GM20431 (cell line): ENCODE measurements around the gene ZBTB7C.

Source experiments
- in situ Hi-C: fragments of 300-500 bp; cut with MseI, MboI; formaldehyde crosslinking; loops from one replicate; pipeline ENCODE4 v1.15.0; 2020; ENCODE audit warnings: low sequenced_read_pairs; ENCODE audit not compliant: unreplicated experiment

The ZBTB7C gene

DNA sequence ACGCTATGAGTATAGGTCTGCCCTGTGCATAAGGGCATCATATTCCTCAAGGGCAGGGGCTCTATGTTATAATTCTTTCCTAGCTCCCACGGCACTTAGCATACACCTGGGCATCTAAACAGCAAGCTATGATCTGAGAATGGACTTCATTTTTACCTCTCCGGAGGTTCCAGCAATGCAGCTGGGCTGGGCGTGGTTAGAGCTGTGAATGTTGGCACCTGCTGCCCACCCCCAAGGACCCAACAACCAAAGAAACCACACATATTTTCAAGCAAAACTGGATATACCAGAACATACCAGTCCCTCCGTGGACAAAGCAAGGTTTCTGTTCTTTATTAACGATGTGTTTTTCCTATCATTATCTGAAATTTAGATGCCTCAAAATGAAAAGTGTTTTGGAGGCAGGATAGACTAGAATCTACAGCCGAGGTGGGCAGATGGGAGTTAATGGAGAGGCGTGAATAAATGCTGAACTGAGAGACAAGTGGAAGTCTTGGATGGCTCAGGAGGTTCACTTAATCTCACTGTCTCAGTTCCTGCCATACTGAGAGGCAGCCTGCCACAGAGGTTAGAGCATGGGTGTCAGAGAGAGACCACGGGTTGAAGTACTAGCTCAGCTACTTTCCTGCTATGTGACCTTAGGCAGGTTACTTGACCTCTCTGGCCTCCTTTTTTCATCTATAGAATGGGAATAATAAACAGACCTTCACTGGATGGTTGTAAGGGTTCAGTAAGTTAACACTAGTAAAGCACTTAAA lies 292.1 kb downstream of the ZBTB7C start:
- in situ Hi-C loops, result no loop called here

DNA sequence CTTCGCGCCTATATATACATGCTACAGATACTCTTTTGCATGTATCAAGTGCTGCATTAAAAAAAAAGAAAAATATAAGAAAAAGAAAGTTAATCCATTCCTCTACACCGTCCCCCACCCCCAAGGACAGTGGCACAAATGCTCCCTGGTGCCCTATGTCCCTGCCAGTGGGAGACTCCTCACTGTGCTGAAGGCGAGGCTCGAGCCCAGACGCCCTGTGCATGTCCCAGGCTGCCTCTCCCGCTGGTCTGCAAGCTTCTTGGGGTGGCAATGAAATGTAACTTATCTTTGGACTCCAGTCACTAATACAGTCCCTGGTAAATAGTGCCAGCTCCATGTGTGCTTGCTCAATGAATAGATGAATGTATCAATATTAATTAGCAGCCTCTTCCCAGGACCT lies 293.2 kb downstream of the ZBTB7C start:
- in situ Hi-C loops, result no loop called here

DNA sequence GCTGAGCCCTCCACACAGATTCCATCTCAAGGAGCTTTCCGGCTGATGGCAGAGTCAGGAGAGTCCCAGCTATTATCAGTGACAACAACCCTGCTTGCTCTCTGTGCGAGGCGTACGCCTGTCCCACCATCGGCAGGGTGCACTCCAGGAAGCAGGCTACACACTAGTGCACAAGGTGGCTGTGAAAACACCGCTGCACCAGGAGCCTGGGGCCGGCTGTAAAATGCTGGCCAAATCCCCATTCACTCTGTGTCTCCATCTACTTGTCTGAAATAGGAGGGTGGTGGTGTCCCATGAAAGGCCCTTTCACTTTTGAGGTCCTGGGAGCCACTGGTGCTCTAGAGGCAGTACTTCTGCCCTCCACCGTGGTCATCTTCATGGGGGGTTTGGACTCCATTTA lies 295.5 kb downstream of the ZBTB7C start:
- in situ Hi-C loops, result no loop called here

- in situ Hi-C loops, result no loop called here
Measured at GRCh38 chr18:48111587-48111986, 297.6 kb downstream of the ZBTB7C start.

DNA sequence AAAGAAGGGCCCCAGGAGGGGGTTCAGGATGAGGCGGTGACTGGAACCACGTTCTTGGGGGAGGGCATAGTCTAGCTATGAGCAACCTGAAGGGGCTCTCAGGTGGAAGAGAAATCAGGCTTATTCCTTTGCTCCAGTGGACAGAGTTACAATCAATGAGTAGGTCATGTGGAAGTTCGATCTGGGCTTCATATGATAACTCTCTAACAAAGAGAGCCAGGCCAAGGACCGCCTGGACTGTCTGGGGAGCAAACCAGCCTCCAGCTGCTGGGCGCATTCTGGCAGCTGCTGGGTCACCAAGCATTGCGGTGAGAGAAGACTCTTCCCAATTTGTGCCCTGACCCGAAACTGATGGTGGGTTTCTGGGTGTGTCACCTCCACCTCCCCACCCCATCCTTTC lies 298.4 kb downstream of the ZBTB7C start:
- in situ Hi-C loops, result no loop called here

DNA sequence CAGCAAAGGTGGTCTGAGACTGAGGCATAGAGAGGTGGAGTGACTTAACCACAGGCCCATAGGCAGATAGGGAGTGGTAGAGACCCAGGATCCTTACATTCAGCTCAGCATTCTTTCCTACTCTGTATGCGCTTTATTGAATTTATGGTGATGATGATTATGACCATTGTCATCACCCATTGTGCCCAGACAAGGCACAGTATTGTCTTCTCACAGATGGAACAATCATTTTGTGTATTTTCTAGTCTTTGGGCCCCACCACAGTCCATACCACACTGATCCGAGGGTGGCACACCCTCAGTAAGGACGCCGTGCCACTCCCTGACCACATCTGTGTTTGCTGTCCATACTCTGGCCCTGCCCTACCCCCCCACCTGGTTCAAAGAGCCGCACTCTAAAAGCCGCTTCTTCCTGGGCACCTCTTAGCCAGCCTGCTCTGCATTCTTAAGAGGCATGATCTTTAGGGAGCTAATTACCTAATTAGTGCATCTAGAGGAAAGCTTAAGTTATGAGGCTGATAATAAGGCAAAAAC lies 299.2 kb downstream of the ZBTB7C start:
- in situ Hi-C loops, result no loop called here

DNA sequence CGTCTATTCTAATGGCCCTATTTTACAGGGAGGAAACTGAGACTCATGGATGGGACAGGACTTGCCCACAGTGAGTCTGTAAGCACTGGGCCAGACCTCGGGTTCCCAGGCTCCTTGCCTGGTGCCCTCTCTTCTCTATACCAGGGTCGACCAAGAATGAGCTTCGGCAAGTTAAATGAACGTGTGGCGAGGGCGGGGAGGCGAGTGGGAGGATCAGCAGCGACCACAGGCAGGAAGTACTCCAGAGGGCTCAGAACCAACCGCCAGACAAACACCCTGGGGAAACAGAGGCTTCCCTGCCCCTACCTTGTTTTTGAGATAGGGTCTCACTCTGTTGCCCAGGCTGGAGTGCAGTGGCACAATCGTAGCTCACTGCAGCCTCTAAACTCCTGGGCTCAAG lies 301.0 kb downstream of the ZBTB7C start:
- in situ Hi-C loops, result no loop called here

DNA sequence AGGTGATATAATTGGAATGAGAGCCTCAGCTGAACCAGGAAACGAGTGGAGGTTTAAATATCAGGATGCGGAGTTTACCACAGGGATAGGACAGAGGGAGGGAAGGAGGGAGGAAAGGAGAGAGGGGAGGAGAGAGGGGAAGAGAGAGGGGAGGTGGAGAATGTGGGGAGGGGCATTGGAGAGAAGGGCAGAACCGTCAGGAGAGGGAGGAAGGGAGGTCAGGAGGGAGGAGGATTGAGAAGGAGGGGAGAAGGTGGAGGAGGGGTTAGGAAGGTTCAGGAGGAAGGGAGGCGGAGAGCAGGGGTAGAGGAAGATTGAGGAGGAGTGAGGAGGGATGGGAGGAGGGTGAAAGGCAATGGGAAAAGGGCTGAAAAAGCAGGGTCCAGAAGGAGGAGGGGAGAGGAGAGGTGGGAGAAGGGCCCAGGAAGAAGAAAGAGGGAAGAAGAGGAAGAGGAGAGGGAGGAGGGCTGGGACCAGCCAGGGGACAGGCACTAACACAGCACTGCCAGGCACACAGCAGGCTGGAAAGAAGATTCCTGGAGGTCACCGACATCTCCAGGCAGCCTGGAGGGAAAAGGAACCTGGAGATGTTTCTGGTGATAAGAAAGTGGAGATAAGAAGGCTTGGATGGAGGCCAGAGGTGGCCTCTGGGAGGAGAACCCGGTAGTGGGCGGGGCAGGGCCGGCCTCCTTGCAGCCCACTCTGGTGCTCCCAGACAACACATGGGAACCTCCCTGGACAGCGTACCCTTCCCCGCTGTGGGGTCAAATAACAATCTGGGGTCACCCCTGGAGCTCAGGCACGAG lies 302.0 kb downstream of the ZBTB7C start:
- in situ Hi-C loops, result no loop called here

GRCh38 chr18:48106498-48106897 lies 302.7 kb downstream of the ZBTB7C start:
- in situ Hi-C loops, result no loop called here

DNA sequence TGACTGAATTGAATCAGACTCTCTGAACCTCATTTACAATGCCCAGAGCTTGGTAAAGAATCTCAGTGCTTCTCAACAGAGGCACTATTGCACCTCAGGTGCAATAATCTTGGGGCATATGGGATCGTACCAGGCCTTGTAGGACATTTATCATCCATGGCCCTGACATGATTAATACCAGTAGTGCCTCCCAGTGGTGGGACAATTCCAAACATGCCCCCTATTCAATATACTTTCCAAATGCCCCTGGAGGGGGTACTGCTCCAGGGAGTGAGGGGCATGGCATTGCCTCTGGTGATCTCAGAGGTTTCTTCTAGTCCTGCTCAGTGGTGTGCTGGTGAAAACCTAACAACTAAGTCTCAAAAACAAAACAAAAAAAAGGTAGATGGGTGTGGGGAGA lies 303.9 kb downstream of the ZBTB7C start:
- in situ Hi-C loops, result no loop called here

GRCh38 chr18:48104705-48105104 lies 304.5 kb downstream of the ZBTB7C start:
- in situ Hi-C loops, result no loop called here

GRCh38 chr18:48100651-48101165 lies 308.5 kb downstream of the ZBTB7C start:
- in situ Hi-C loops, result no loop called here

DNA sequence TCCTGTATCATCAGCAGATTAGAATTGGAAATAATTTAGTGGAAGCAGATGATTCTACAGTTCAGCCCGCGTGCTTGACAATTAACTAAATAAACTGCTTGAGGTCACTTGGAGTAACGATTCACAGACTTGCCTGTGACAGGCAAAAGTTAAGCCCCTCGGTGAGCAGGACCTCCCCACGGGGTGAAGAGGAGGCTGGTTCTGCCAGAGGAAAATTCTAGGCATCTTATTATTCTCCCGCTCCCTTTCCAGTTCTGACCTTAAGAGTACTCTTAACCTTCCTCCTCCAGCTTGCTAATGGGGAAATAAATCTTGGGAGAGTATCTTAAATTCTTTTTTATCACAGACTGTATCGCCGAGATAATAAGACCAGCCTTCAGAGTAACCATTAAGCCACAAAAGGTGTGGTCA lies 309.0 kb downstream of the ZBTB7C start:
- in situ Hi-C loops, result no loop called here

GRCh38 chr18:48099481-48100164 lies 309.6 kb downstream of the ZBTB7C start:
- in situ Hi-C loops, result no loop called here

DNA sequence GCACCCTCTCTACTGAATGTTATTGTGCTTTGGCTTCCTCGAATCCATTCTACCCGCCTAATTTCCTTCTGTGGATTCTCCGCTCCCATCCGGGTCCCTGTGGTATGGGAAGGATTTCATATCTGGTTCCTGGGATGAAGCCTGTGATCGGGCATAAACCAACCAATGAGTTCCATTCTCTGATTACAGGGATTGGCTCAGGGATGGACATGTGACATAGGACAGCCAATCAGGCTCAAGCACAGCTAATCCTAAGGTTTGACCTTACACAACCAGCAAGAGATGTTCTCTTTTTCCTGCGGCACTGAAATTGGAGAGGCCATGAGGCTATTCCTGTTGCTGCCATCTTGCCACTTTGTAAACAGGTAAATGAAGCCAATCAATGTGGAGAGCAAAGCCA lies 310.6 kb downstream of the ZBTB7C start:
- in situ Hi-C loops, result no loop called here

GRCh38 chr18:48098007-48098406 lies 311.2 kb downstream of the ZBTB7C start:
- in situ Hi-C loops, result no loop called here

- in situ Hi-C loops, result no loop called here
Measured at GRCh38 chr18:48095726-48096125, 313.5 kb downstream of the ZBTB7C start.

- in situ Hi-C loops, result no loop called here
Measured at GRCh38 chr18:48093104-48093503, 316.1 kb downstream of the ZBTB7C start.

- in situ Hi-C loops, result no loop called here
Measured at GRCh38 chr18:48091869-48092497, 317.2 kb downstream of the ZBTB7C start.

- in situ Hi-C loops, result no loop called here
Measured at GRCh38 chr18:48090702-48091101, 318.5 kb downstream of the ZBTB7C start.
